GM23248 (cell line): ENCODE measurements around the gene PARL. TPM values are rescaled to one million over a fixed set of nuclear protein-coding genes. Genes with fewer than 3 reads are reported as not detected.

Experiments used
- DNase-seq: peaks from one replicate; pipeline ENCODE4 v3.0.0-alpha.2; 2015
- H2AFZ ChIP-seq: fragments of 200-600 bp; sonication (generic); 2 replicates; pipeline ENCODE4 v1.6.1; 2016; ENCODE audit warnings: antibody characterized with exemption
- H3F3A ChIP-seq: fragments of 200-600 bp; sonication (generic); 2 replicates; pipeline ENCODE4 v1.6.1; 2016; ENCODE audit warnings: mild to moderate bottlenecking, antibody characterized with exemption, mixed run types; ENCODE audit not compliant: insufficient read depth
- H3K27ac ChIP-seq: fragments of 200-600 bp; sonication (generic); 2 replicates; pipeline ENCODE4 v1.5.1; 2016; ENCODE audit warnings: mild to moderate bottlenecking
- H3K27me3 ChIP-seq: fragments of 200-600 bp; sonication (generic); replicated peaks from 2 replicates; pipeline ENCODE4 v1.6.1; 2016; ENCODE audit warnings: mild to moderate bottlenecking; ENCODE audit not compliant: insufficient read depth
- H3K36me3 ChIP-seq: fragments of 200-600 bp; sonication (generic); 2 replicates; pipeline ENCODE4 v1.6.1; 2016; ENCODE audit warnings: low read depth, mild to moderate bottlenecking
- H3K4me1 ChIP-seq: fragments of 200-600 bp; sonication (generic); 2 replicates; pipeline ENCODE4 v1.6.1; 2016; ENCODE audit warnings: mild to moderate bottlenecking; ENCODE audit not compliant: insufficient read depth
- H3K4me2 ChIP-seq: fragments of 200-600 bp; sonication (generic); one replicate; pipeline ENCODE4 v1.6.1; 2016; ENCODE audit warnings: mild to moderate bottlenecking; ENCODE audit not compliant: unreplicated experiment
- H3K4me3 ChIP-seq: fragments of 200-600 bp; sonication (generic); 2 replicates; pipeline ENCODE4 v1.5.1; 2016; ENCODE audit warnings: mild to moderate bottlenecking
- H3K79me2 ChIP-seq: fragments of 200-600 bp; sonication (generic); 2 replicates; pipeline ENCODE4 v1.6.1; 2016; ENCODE audit warnings: mild to moderate bottlenecking; ENCODE audit not compliant: insufficient read depth
- H3K9ac ChIP-seq: fragments of 200-600 bp; sonication (generic); 2 replicates; pipeline ENCODE4 v1.6.1; 2016; ENCODE audit warnings: mild to moderate bottlenecking
- H3K9me2 ChIP-seq: fragments of 200-600 bp; sonication (generic); 2 replicates; pipeline ENCODE4 v1.6.1; 2016; ENCODE audit warnings: mixed run types, mild to moderate bottlenecking, moderate library complexity; ENCODE audit not compliant: insufficient read depth
- H3K9me3 ChIP-seq: fragments of 200-600 bp; sonication (generic); one replicate; pipeline ENCODE4 v1.6.1; 2017; ENCODE audit warnings: low read depth
- H4K20me1 ChIP-seq: fragments of 200-600 bp; sonication (generic); 2 replicates; pipeline ENCODE4 v1.6.0; 2016; ENCODE audit not compliant: insufficient read depth
- EZH2 ChIP-seq: fragments of 200-600 bp; sonication (generic); IDR thresholded peaks from 2 replicates; pipeline ENCODE4 v1.6.1; 2018; ENCODE audit warnings: antibody characterized with exemption, mild to moderate bottlenecking; ENCODE audit not compliant: insufficient read depth, poor library complexity, severe bottlenecking
- EZH2phosphoT487 ChIP-seq: fragments of 200-600 bp; sonication (generic); IDR thresholded peaks from 2 replicates; pipeline ENCODE4 v1.6.1; 2018; ENCODE audit warnings: antibody characterized with exemption, moderate library complexity, mild to moderate bottlenecking, low read depth; ENCODE audit not compliant: insufficient read depth
- WGBS, 2 experiments: methylation state at CpG; one replicate each; pipeline ENCODE4 v1.1.6; 2015 to 2017; ENCODE audit warnings: low lambda C conversion rate in 2 of 2, low coverage in 1 of 2; ENCODE audit errors: missing lambda C conversion rate in 2 of 2; 5-methylcytosine and 5-hydroxymethylcytosine counted together
- in situ Hi-C: fragments of 300-500 bp; cut with MboI; formaldehyde crosslinking; loops from 2 replicates; pipeline ENCODE4 v1.15.0; 2020
- polyA plus RNA-seq: library from polyadenylated mRNA; unstranded; fragments of >200 nt; fragmentation: Nextera tagmentation; extraction: Ambion mirVana; gene quantifications from 2 replicates; pipeline ENCODE4 v1.2.1, GENCODE V29; 2016
- total RNA-seq: library from RNA; depleted of rRNA; stranded (reverse); fragments of >200 nt; shearing (Covaris generic); gene quantifications from 2 replicates; pipeline ENCODE4 v1.2.3, GENCODE V29; 2014; rRNA removed

Gene PARL
- total RNA-seq (35.9 and 36.9 TPM in 2 replicates), polyA plus RNA-seq (61.7 and 65.0 TPM in 2 replicates)

- Histone ChIP-seq H3K9ac (peak within 1 kb of the TSS; percentile 91), H3K4me1 (peaks cover 21% of the 10 kb centered on the region), H3K9me3 (no peaks in the 10 kb centered on the region), H3K27me3 (no peaks in the 10 kb centered on the region), H3K79me2 (peaks cover 55% of the 10 kb centered on the region), H3K4me3 (peak within 1 kb of the TSS; percentile 97), H4K20me1 (no peaks in the 10 kb centered on the region; the same call in 1 of the 2 replicates), H3K36me3 (no peaks in the 10 kb centered on the region), H3K4me2 (peak within 1 kb of the TSS; percentile 94), H3K9me2 (no peaks in the 10 kb centered on the region), H3K27ac (peak within 1 kb of the TSS; percentile 80), H2AFZ (peak within 1 kb of the TSS; percentile 100), H3F3A (no peaks in the 10 kb centered on the region)
- TF ChIP-seq EZH2 (no peak), EZH2phosphoT487 (no peak)
- in situ Hi-C loops = no loop called here
- DNase-seq = peak; percentile 95
- WGBS, 2 experiments = 1% methylated on average over 59 to 63 of the region's 63 CpGs
Measured at GRCh38 chr3:183884427-183885296, at the start of gene PARL. Gene PARL (minus strand): TSS chr3:183884880. CDS start chr3:183884846, 34 bp downstream.

GRCh38 chr3:183933160-183933559 is 48.5 kb upstream of the PARL start:
- Histone ChIP-seq H3K4me2 (no peak overlapping the region), H3K9me3 (no peaks in the 10 kb centered on the region), H3K27ac (no peak overlapping the region), H3F3A (no peaks in the 10 kb centered on the region), H3K4me1 (no peaks in the 10 kb centered on the region), H3K36me3 (peaks cover 3% of the 10 kb centered on the region), H4K20me1 (no peaks in the 10 kb centered on the region), H3K27me3 (no peaks in the 10 kb centered on the region), H3K9me2 (no peaks in the 10 kb centered on the region), H3K9ac (no peak overlapping the region), H2AFZ (no peak overlapping the region), H3K79me2 (no peaks in the 10 kb centered on the region), H3K4me3 (no peak overlapping the region)
- no peak for TF ChIP-seq EZH2
- TF ChIP-seq EZH2phosphoT487 = no peak
- in situ Hi-C loops = no loop called here
- WGBS, 2 experiments = 90 to 95% methylated on average over 3 of the region's 3 CpGs
- no peak for DNase-seq

- Histone ChIP-seq H3K27me3 (no peaks in the 10 kb centered on the region), H3K9me3 (no peaks in the 10 kb centered on the region), H4K20me1 (no peaks in the 10 kb centered on the region), H3K4me1 (no peaks in the 10 kb centered on the region), H3F3A (no peaks in the 10 kb centered on the region), H3K4me3 (no peak overlapping the region), H3K9ac (no peak overlapping the region), H3K36me3 (no peaks in the 10 kb centered on the region; the same call in none of the 2 replicates), H3K9me2 (no peaks in the 10 kb centered on the region), H2AFZ (no peak overlapping the region), H3K27ac (no peak overlapping the region), H3K79me2 (no peaks in the 10 kb centered on the region), H3K4me2 (no peak overlapping the region)
- DNase-seq = no peak
- in situ Hi-C loops = no loop called here
- TF ChIP-seq EZH2phosphoT487 (no peak), EZH2 (no peak)
- 96 to 97% methylated on average over 2 of the region's 2 CpGs for WGBS, 2 experiments
Measured at GRCh38 chr3:183931881-183932280, 47.2 kb upstream of the PARL start.

- in situ Hi-C loops = no loop called here
Measured at GRCh38 chr3:183930086-183930485, 45.4 kb upstream of the PARL start.

More at GRCh38 chr3:183930086-183930485, 45.4 kb upstream of the PARL start:
- Histone ChIP-seq H3K27ac (no peak overlapping the region), H3K79me2 (no peaks in the 10 kb centered on the region), H3K9me3 (no peaks in the 10 kb centered on the region), H3K9ac (no peak overlapping the region), H3K4me3 (no peak overlapping the region), H2AFZ (no peak overlapping the region), H3K27me3 (no peaks in the 10 kb centered on the region), H3F3A (no peaks in the 10 kb centered on the region), H3K4me1 (no peaks in the 10 kb centered on the region), H3K36me3 (no peaks in the 10 kb centered on the region; the same call in none of the 2 replicates), H3K9me2 (no peaks in the 10 kb centered on the region), H3K4me2 (no peak overlapping the region), H4K20me1 (no peaks in the 10 kb centered on the region)
- no peak for DNase-seq
- TF ChIP-seq EZH2phosphoT487 (no peak), EZH2 (no peak)
- 90 to 91% methylated on average over 10 of the region's 10 CpGs for WGBS, 2 experiments
